ENCODE data around the gene EPHA6.

Gene EPHA6

GRCh38 chr3:97713634-97714033 lies 899.2 kb downstream of the EPHA6 start:
- Histone ChIP-seq H3K4ac (ENCODE audit: low read depth in 1 of 2, low read length in 2 of 2) (no peak overlapping the region), H3K9ac (ENCODE audit: low read length) (no peak overlapping the region), H3K79me1 (replicated peaks; ENCODE audit: low read length, poor library complexity, severe bottlenecking) (no peaks in the 10 kb centered on the region), H3K9me3 (ENCODE audit: control insufficient read depth, low read length) (no peaks in the 10 kb centered on the region), H4K8ac (ENCODE audit: low read length) (no peak overlapping the region), H3K4me2 (ENCODE audit: low read length, poor library complexity, severe bottlenecking) (no peak overlapping the region), H3K4me1 (ENCODE audit: control insufficient read depth, insufficient read depth, low read depth, low read length) (no peaks in the 10 kb centered on the region), H4K91ac (ENCODE audit: low read length) (no peak overlapping the region), H3K36me3 (ENCODE audit: control insufficient read depth in 1 of 2, insufficient read depth in 2 of 2, low read depth in 1 of 2, low read length in 2 of 2) (no peaks in the 10 kb centered on the region), H3K27ac (ENCODE audit: low read length, poor library complexity, severe bottlenecking) (no peak overlapping the region), H3K18ac (ENCODE audit: low read depth in 1 of 2, low read length in 2 of 2) (no peak overlapping the region), H3K23ac (ENCODE audit: low read length in 2 of 2) (no peak overlapping the region), H2BK5ac (ENCODE audit: low read depth, low read length, poor library complexity, severe bottlenecking) (no peak overlapping the region), H3K27me3 (ENCODE audit: control insufficient read depth in 1 of 2, insufficient read depth in 1 of 2, low read length in 2 of 2) (no peaks in the 10 kb centered on the region), H2AFZ (ENCODE audit: low read depth, low read length) (no peak overlapping the region), H2BK12ac (ENCODE audit: low read length in 2 of 2) (no peak overlapping the region), H2AK5ac (ENCODE audit: low read length, severe bottlenecking) (no peak overlapping the region), H2BK15ac (ENCODE audit: low read depth, poor library complexity, severe bottlenecking) (no peak overlapping the region), H3K14ac (ENCODE audit: low read length in 2 of 2) (no peak overlapping the region), H2BK120ac (ENCODE audit: low read depth, low read length) (no peak overlapping the region), H3K4me3 (ENCODE audit: insufficient read depth in 1 of 2, low read depth in 1 of 2, low read length in 2 of 2) (no peak overlapping the region)
- no CpG with 5 or more reads among the region's 1 CpG for WGBS
- no peak for DNase-seq

GRCh38 chr3:97719156-97719821 lies 904.9 kb downstream of the EPHA6 start:
- H3K18ac ChIP-seq (ENCODE audit: low read depth in 1 of 2, low read length in 2 of 2): no peak overlapping the region
- H3K4ac ChIP-seq (ENCODE audit: low read depth in 1 of 2, low read length in 2 of 2): no peak overlapping the region
- H3K4me1 ChIP-seq (ENCODE audit: control insufficient read depth, insufficient read depth, low read depth, low read length): peaks cover 2% of the 10 kb centered on the region
- H2AFZ ChIP-seq (ENCODE audit: low read depth, low read length): no peak overlapping the region
- no peaks in the 10 kb centered on the region for H3K79me1 ChIP-seq (replicated peaks; ENCODE audit: low read length, poor library complexity, severe bottlenecking)
- H2AK5ac ChIP-seq (ENCODE audit: low read length, severe bottlenecking): no peak overlapping the region
- no peak overlapping the region for H2BK15ac ChIP-seq (ENCODE audit: low read depth, poor library complexity, severe bottlenecking)
- no peak overlapping the region for H4K91ac ChIP-seq (ENCODE audit: low read length)
- peak overlapping the region; percentile 46 for H3K9ac ChIP-seq (ENCODE audit: low read length)
- no peak overlapping the region for H3K23ac ChIP-seq (ENCODE audit: low read length in 2 of 2)
- H3K27me3 ChIP-seq (ENCODE audit: control insufficient read depth in 1 of 2, insufficient read depth in 1 of 2, low read length in 2 of 2): peaks cover 0 to 9% of the 10 kb centered on the region in 2 experiments
- peak overlapping the region; percentile 6 for H3K4me2 ChIP-seq (ENCODE audit: low read length, poor library complexity, severe bottlenecking)
- 2% methylated on average over 6 of the region's 7 CpGs for WGBS
- H3K27ac ChIP-seq (ENCODE audit: low read length, poor library complexity, severe bottlenecking): no peak overlapping the region
- H3K36me3 ChIP-seq (ENCODE audit: control insufficient read depth in 1 of 2, insufficient read depth in 2 of 2, low read depth in 1 of 2, low read length in 2 of 2): no peaks in the 10 kb centered on the region
- peak; percentile 72 for DNase-seq
- no peak overlapping the region for H2BK12ac ChIP-seq (ENCODE audit: low read length in 2 of 2)
- H3K4me3 ChIP-seq (ENCODE audit: insufficient read depth in 1 of 2, low read depth in 1 of 2, low read length in 2 of 2): no peak overlapping the region
- H3K9me3 ChIP-seq (ENCODE audit: control insufficient read depth, low read length): no peaks in the 10 kb centered on the region
- H2BK120ac ChIP-seq (ENCODE audit: low read depth, low read length): no peak overlapping the region
- no peak overlapping the region for H2BK5ac ChIP-seq (ENCODE audit: low read depth, low read length, poor library complexity, severe bottlenecking)
- H3K14ac ChIP-seq (ENCODE audit: low read length in 2 of 2): no peak overlapping the region
- no peak overlapping the region for H4K8ac ChIP-seq (ENCODE audit: low read length)

- Histone ChIP-seq H3K27ac (ENCODE audit: low read length, poor library complexity, severe bottlenecking) (no peak overlapping the region), H3K36me3 (ENCODE audit: control insufficient read depth in 1 of 2, insufficient read depth in 2 of 2, low read depth in 1 of 2, low read length in 2 of 2) (no peaks in the 10 kb centered on the region), H3K9me3 (ENCODE audit: control insufficient read depth, low read length) (no peaks in the 10 kb centered on the region), H3K14ac (ENCODE audit: low read length in 2 of 2) (no peak overlapping the region), H4K8ac (ENCODE audit: low read length) (no peak overlapping the region), H2BK5ac (ENCODE audit: low read depth, low read length, poor library complexity, severe bottlenecking) (no peak overlapping the region), H2AFZ (ENCODE audit: low read depth, low read length) (no peak overlapping the region), H3K27me3 (ENCODE audit: control insufficient read depth in 1 of 2, insufficient read depth in 1 of 2, low read length in 2 of 2) (peaks cover 0 to 9% of the 10 kb centered on the region in 2 experiments), H4K91ac (ENCODE audit: low read length) (no peak overlapping the region), H3K4me3 (ENCODE audit: insufficient read depth in 1 of 2, low read depth in 1 of 2, low read length in 2 of 2) (no peak overlapping the region), H3K18ac (ENCODE audit: low read depth in 1 of 2, low read length in 2 of 2) (no peak overlapping the region), H2BK15ac (ENCODE audit: low read depth, poor library complexity, severe bottlenecking) (no peak overlapping the region), H2BK12ac (ENCODE audit: low read length in 2 of 2) (no peak overlapping the region), H2BK120ac (ENCODE audit: low read depth, low read length) (no peak overlapping the region), H3K4me2 (ENCODE audit: low read length, poor library complexity, severe bottlenecking) (no peak overlapping the region), H2AK5ac (ENCODE audit: low read length, severe bottlenecking) (no peak overlapping the region), H3K79me1 (replicated peaks; ENCODE audit: low read length, poor library complexity, severe bottlenecking) (no peaks in the 10 kb centered on the region), H3K4ac (ENCODE audit: low read depth in 1 of 2, low read length in 2 of 2) (no peak overlapping the region), H3K9ac (ENCODE audit: low read length) (no peak overlapping the region), H3K4me1 (ENCODE audit: control insufficient read depth, insufficient read depth, low read depth, low read length) (peaks cover 2% of the 10 kb centered on the region), H3K23ac (ENCODE audit: low read length in 2 of 2) (no peak overlapping the region)
- DNase-seq: no peak
- WGBS: 79% methylated on average over 2 of the region's 2 CpGs
Observed at GRCh38 chr3:97720417-97720816, 906.0 kb downstream of the EPHA6 start.

- H3K4me1 ChIP-seq (ENCODE audit: control insufficient read depth, insufficient read depth, low read depth, low read length): peaks cover 2% of the 10 kb centered on the region
- H3K27me3 ChIP-seq (ENCODE audit: control insufficient read depth in 1 of 2, insufficient read depth in 1 of 2, low read length in 2 of 2): peaks cover 0 to 9% of the 10 kb centered on the region in 2 experiments
- H3K14ac ChIP-seq (ENCODE audit: low read length in 2 of 2): no peak overlapping the region
- H2BK12ac ChIP-seq (ENCODE audit: low read length in 2 of 2): peak overlapping the region in 1 of 2 experiments; percentile 39
- no peak overlapping the region for H2BK5ac ChIP-seq (ENCODE audit: low read depth, low read length, poor library complexity, severe bottlenecking)
- H3K4ac ChIP-seq (ENCODE audit: low read depth in 1 of 2, low read length in 2 of 2): no peak overlapping the region
- no peak overlapping the region for H2BK120ac ChIP-seq (ENCODE audit: low read depth, low read length)
- no peak overlapping the region for H2AFZ ChIP-seq (ENCODE audit: low read depth, low read length)
- no peaks in the 10 kb centered on the region for H3K79me1 ChIP-seq (replicated peaks; ENCODE audit: low read length, poor library complexity, severe bottlenecking)
- H3K36me3 ChIP-seq (ENCODE audit: control insufficient read depth in 1 of 2, insufficient read depth in 2 of 2, low read depth in 1 of 2, low read length in 2 of 2): no peaks in the 10 kb centered on the region
- H3K9me3 ChIP-seq (ENCODE audit: control insufficient read depth, low read length): no peaks in the 10 kb centered on the region
- H4K8ac ChIP-seq (ENCODE audit: low read length): no peak overlapping the region
- DNase-seq: no peak
- H3K18ac ChIP-seq (ENCODE audit: low read depth in 1 of 2, low read length in 2 of 2): no peak overlapping the region
- H4K91ac ChIP-seq (ENCODE audit: low read length): no peak overlapping the region
- H3K4me3 ChIP-seq (ENCODE audit: insufficient read depth in 1 of 2, low read depth in 1 of 2, low read length in 2 of 2): no peak overlapping the region
- H3K23ac ChIP-seq (ENCODE audit: low read length in 2 of 2): no peak overlapping the region
- no peak overlapping the region for H2BK15ac ChIP-seq (ENCODE audit: low read depth, poor library complexity, severe bottlenecking)
- 79% methylated on average over 2 of the region's 2 CpGs for WGBS
- H3K27ac ChIP-seq (ENCODE audit: low read length, poor library complexity, severe bottlenecking): no peak overlapping the region
- H3K9ac ChIP-seq (ENCODE audit: low read length): no peak overlapping the region
- no peak overlapping the region for H3K4me2 ChIP-seq (ENCODE audit: low read length, poor library complexity, severe bottlenecking)
- no peak overlapping the region for H2AK5ac ChIP-seq (ENCODE audit: low read length, severe bottlenecking)
Observed at GRCh38 chr3:97721446-97721845, 907.1 kb downstream of the EPHA6 start.
